Left lung (tissue), 10 donors: Measurements from ENCODE around the gene ADAM12. TPM values are rescaled to one million over a fixed set of nuclear protein-coding genes. Genes with fewer than 3 reads are reported as not detected.

Experiments used
- ATAC-seq: fragments of 200-7000 bp; cut with Tn5 transposase; one replicate; pipeline ENCODE4 v1.9.1; 2020; ENCODE audit warnings: moderate library complexity
- DNase-seq, 4 donors: peaks; one replicate each; pipeline ENCODE4 v3.0.0-alpha.2; 2013 to 2020
- H3K27ac ChIP-seq, 2 donors: fragments of 200-600 bp; sonication (generic) in 1 of 2; one replicate each; pipeline versions ENCODE4 v1.5.0 to v1.8.0; 2020 to 2021
- H3K27me3 ChIP-seq, 2 donors: fragments of 200-600 bp; sonication (generic) in 1 of 2; one replicate each; pipeline versions ENCODE4 v1.5.0 to v1.8.0; 2020 to 2021
- H3K36me3 ChIP-seq, 2 donors: fragments of 200-600 bp; sonication (generic) in 1 of 2; one replicate each; pipeline versions ENCODE4 v1.5.0 to v1.8.0; 2020 to 2021
- H3K4me1 ChIP-seq, 2 donors: fragments of 200-600 bp; one replicate each; pipeline ENCODE4 v1.8.0; 2021
- H3K4me3 ChIP-seq, 2 donors: fragments of 200-600 bp; sonication (generic) in 1 of 2; one replicate each; pipeline versions ENCODE4 v1.5.0 to v1.8.0; 2020 to 2021; ENCODE audit warnings: mild to moderate bottlenecking in 1 of 2
- H3K9me3 ChIP-seq, 2 donors: fragments of 200-600 bp; sonication (generic) in 1 of 2; one replicate each; pipeline versions ENCODE4 v1.5.0 to v1.8.0; 2020 to 2021
- intact Hi-C, 2 donors: fragments of 100-400 bp; cut with DNase I; formaldehyde crosslinking; loops; one replicate each; pipeline versions ENCODE4 v1.11.2 to v1.14.2; 2022
- polyA plus RNA-seq, 6 donors: library from polyadenylated mRNA; unstranded; fragments of 120-200 nt; gene quantifications; one replicate each; pipeline ENCODE4 v1.2.1, GENCODE V29; 2013; ENCODE audit not compliant: insufficient read length in 6 of 6
- total RNA-seq, 2 donors: library from RNA; stranded (reverse); fragmentation: NEBNext Ultra II Directional; extraction: Animal tissue kit (Norgen Biotek cat#: 25700); gene quantifications; one replicate each; pipeline ENCODE4 v1.2.1, GENCODE V29; 2021
- TF ChIP-seq, protein P1 (sequence below), 2 donors: fragments of 200-600 bp; sonication (generic) in 1 of 2; IDR thresholded peaks; one replicate each; pipeline versions ENCODE4 v1.5.0 to v1.8.0; 2021; ENCODE audit warnings: antibody characterized with exemption in 2 of 2
- donor health status: DM: no; HTN: yes; CAD: no.
- donor health status: DM: no; HTN: no; CAD: no.

The ADAM12 gene
- total and polyA plus RNA-seq, 8 donors: 2.6 to 22.4 (median 10.7) TPM

DNA sequence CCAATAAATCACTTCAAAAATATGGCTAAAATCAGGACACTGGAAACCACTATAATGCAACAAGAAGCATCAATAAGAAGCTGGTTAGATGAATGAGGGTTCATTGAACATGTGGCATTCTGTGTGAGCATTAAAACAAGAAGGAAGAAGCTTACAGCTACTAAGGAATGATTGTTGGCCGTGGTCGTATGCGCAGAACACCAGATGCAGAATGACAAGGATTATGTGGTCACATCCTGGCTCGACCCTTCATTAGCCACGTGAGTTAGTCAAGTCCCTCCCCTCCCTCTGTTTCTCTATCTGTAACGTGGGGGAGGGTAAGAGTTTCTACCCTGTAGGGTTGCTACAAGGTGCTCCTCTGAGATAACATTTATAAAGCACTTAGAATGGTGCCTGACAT lies 174.3 kb downstream of the ADAM12 start:
- intact Hi-C loops: no loop called here
- Histone ChIP-seq H3K9me3 (no peaks in the 10 kb centered on the region), H3K27me3 (peaks cover 0 to 12% of the 10 kb centered on the region in 2 donors), H3K36me3 (no peaks in the 10 kb centered on the region), H3K4me3 (no peak overlapping the region), H3K4me1 (no peaks in the 10 kb centered on the region), H3K27ac (no peak overlapping the region)
- ATAC-seq: no peak
- DNase-seq: no peak
- TF ChIP-seq, protein P1, sequence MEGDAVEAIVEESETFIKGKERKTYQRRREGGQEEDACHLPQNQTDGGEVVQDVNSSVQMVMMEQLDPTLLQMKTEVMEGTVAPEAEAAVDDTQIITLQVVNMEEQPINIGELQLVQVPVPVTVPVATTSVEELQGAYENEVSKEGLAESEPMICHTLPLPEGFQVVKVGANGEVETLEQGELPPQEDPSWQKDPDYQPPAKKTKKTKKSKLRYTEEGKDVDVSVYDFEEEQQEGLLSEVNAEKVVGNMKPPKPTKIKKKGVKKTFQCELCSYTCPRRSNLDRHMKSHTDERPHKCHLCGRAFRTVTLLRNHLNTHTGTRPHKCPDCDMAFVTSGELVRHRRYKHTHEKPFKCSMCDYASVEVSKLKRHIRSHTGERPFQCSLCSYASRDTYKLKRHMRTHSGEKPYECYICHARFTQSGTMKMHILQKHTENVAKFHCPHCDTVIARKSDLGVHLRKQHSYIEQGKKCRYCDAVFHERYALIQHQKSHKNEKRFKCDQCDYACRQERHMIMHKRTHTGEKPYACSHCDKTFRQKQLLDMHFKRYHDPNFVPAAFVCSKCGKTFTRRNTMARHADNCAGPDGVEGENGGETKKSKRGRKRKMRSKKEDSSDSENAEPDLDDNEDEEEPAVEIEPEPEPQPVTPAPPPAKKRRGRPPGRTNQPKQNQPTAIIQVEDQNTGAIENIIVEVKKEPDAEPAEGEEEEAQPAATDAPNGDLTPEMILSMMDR (IDR thresholded peaks at IDR 0.05): no peak

DNA sequence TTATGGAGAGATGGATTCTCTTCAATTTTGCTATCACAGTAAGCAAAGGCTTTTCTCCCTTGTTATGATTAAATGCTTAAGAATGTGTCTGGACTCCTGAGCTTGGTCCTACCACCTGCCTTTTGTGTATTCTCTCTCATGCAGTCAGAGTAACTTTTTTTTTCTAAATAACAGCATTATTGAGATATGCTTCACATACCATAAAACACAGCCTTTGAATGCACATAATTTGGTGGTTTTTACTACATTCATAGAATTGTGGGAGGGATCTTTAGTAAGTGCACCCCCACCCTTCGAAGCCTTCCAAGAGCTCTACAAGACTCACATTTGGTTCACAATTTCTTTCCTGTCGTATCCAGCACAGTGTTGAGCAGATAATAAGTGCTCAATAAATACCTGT lies 175.5 kb downstream of the ADAM12 start:
- H3K4me1 ChIP-seq: no peaks in the 10 kb centered on the region
- H3K27ac ChIP-seq: no peak overlapping the region
- TF ChIP-seq, protein P1 (IDR thresholded peaks at IDR 0.05): no peak
- H3K4me3 ChIP-seq: no peak overlapping the region
- no peaks in the 10 kb centered on the region for H3K9me3 ChIP-seq
- peaks cover 0 to 12% of the 10 kb centered on the region in 2 donors for H3K27me3 ChIP-seq
- H3K36me3 ChIP-seq: no peaks in the 10 kb centered on the region
- no peak for ATAC-seq
- no peak for DNase-seq
- intact Hi-C loops: no loop called here

DNA sequence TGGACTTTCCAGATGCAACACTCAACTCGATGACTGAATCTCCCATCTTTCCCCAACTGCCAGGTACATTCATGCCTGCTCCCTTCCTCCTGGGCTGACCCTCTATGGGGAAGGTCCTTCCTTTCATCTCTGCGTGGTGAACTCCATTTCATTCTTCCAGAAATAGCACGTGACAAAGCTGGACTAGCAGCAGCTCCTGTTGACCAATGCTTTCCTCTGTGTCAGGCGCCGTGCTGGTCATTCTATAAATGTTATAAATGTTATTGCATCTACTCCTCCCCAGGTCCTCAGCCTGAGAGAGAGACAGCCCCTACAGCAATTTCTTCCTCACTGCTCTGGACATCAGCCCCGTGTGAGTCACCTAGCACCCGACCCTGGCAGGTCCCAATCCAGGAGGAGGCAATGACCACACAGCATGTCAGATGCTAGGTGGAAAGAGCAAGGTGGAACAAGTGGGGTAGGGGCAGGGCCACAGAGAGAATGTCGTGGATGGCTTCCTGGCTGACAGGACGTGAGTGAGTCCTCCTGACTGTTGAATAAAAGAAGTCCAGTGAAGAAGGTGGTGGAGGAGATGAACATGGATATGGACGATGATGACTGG lies 178.1 kb downstream of the ADAM12 start:
- H3K36me3 ChIP-seq: no peaks in the 10 kb centered on the region
- H3K9me3 ChIP-seq: no peaks in the 10 kb centered on the region
- H3K27ac ChIP-seq: no peak overlapping the region
- ATAC-seq: no peak
- intact Hi-C loops: no loop called here
- no peak overlapping the region for H3K4me3 ChIP-seq
- TF ChIP-seq, protein P1 (IDR thresholded peaks at IDR 0.05): no peak
- no peaks in the 10 kb centered on the region for H3K4me1 ChIP-seq
- no peak for DNase-seq
- peaks cover 0 to 12% of the 10 kb centered on the region in 2 donors for H3K27me3 ChIP-seq

DNA sequence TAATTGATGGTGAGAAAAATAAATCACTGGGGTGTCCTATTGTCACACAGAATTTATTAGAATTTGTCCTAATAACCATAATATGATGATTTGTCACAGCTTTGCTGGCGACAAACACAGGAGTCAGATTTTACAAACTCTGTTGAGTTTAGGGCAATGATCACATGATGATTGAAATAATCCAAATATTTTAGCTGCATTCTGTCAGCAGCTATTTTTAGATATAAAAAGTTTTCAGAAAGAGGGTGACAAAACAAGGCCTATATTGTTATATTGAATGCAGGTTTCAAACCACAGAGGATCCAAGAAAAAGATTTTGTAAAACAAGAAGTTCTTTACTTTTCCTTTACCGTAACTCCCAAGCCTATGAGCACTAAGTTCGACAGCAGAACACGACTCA lies 178.8 kb downstream of the ADAM12 start:
- no peak for DNase-seq
- H3K9me3 ChIP-seq: no peaks in the 10 kb centered on the region
- no peak overlapping the region for H3K4me3 ChIP-seq
- no peaks in the 10 kb centered on the region for H3K4me1 ChIP-seq
- intact Hi-C loops: no loop called here
- H3K27me3 ChIP-seq: peaks cover 0 to 12% of the 10 kb centered on the region in 2 donors
- ATAC-seq: no peak
- TF ChIP-seq, protein P1 (IDR thresholded peaks at IDR 0.05): no peak
- no peaks in the 10 kb centered on the region for H3K36me3 ChIP-seq
- H3K27ac ChIP-seq: no peak overlapping the region

DNA sequence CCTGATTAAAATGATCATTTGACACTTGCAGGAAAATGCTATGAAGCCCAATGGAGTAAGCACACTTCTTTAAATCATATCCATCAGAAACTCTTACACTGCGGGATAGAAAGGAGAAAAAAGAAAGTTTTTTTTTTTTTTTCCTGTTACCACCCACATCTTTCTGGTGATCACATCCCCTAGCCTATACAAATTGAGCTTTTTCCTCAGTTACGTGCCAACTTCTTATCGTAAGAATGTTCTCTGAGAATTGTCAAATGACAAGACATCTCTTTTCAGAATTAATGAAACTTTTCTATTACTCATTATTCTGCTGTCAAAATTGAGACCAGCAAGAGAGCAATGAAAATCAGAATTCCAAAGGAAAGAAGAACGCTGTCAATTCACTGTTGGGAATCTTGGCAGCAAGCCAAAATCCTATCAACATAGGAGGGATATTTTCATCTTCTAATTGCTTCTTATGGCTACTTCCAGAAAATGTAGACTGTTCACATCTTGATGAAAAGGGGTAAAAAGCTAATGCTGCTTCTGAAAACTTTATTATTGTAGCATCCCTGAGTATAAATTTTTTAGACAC lies 179.5 kb downstream of the ADAM12 start:
- no peak for ATAC-seq
- H3K9me3 ChIP-seq: no peaks in the 10 kb centered on the region
- TF ChIP-seq, protein P1 (IDR thresholded peaks at IDR 0.05): no peak
- H3K4me1 ChIP-seq: no peaks in the 10 kb centered on the region
- no peak overlapping the region for H3K4me3 ChIP-seq
- H3K27me3 ChIP-seq: peaks cover 0 to 12% of the 10 kb centered on the region in 2 donors
- H3K36me3 ChIP-seq: no peaks in the 10 kb centered on the region
- no peak overlapping the region for H3K27ac ChIP-seq
- DNase-seq: no peak
- intact Hi-C loops: no loop called here
